HepG2 (cell line): ENCODE measurements around the gene GABRB1. TPM values are rescaled to one million over a fixed set of nuclear protein-coding genes. Genes with fewer than 3 reads are reported as not detected.

ENCODE experiments used
- ATAC-seq: fragments of 200-7000 bp; cut with Tn5 transposase; 3 replicates; pipeline ENCODE4 v1.9.1; 2020; ENCODE audit warnings: mild to moderate bottlenecking, moderate library complexity
- BruUV-seq: library from RNA; stranded (reverse); fragments of 400-500 nt; replicated peaks from 2 replicates; lab custom pipeline; 2021; lab: Mats Ljungman, UMichigan
- CTCF ChIA-PET: fragments of 300-600 bp; formaldehyde crosslinking; extraction: SDS; loops from one replicate; lab custom pipeline; 2021; ENCODE audit warnings: low total read pairs, inconsistent platforms, low intra/inter-chr PET ratio; lab: Yijun Ruan, JAX
- POLR2A ChIA-PET: fragments of 350-600 bp; sonication (Branson Sonifier 250); formaldehyde crosslinking; loops from one replicate; lab custom pipeline; 2020; ENCODE audit warnings: antibody characterized with exemption, inconsistent platforms; lab: Yijun Ruan, JAX
- DNase-seq: peaks from one replicate; pipeline ENCODE4 v3.0.0-alpha.2; 2015; ENCODE audit warnings: low spot score
- FAIRE-seq: peaks from 3 replicates; lab custom pipeline; 2011; peaks lifted over from hg19 to GRCh38; lab: Jason Lieb, UNC
- H2AFZ ChIP-seq: one replicate; pipeline ENCODE4 v1.6.1; 2011; ENCODE audit warnings: low read length, inconsistent platforms
- H3K27ac ChIP-seq: fragments of 300-600 bp; 3 replicates; pipeline ENCODE4 v1.8.0; 2011; ENCODE audit warnings: mixed run types, mild to moderate bottlenecking, mixed read lengths, low read length, inconsistent platforms; ENCODE audit not compliant: insufficient read depth; ENCODE audit errors: extremely low read length
- H3K27me3 ChIP-seq, 2 experiments: fragments of 200-600 bp in 1 of 2; 2 replicates in 1 of 2; 3 replicates in 1 of 2; pipeline versions ENCODE4 v1.6.0 to v1.8.0; 2011; ENCODE audit warnings: low read length in 2 of 2, mild to moderate bottlenecking in 2 of 2, moderate library complexity in 2 of 2, inconsistent platforms in 1 of 2; ENCODE audit not compliant: insufficient read depth in 2 of 2, control insufficient read depth in 1 of 2
- H3K36me3 ChIP-seq, 2 experiments: fragments of 200-600 bp in 1 of 2; replicated peaks in 1 of 2; 2 replicates in 1 of 2; 3 replicates in 1 of 2; pipeline versions ENCODE4 v1.5.1 to v1.8.0; 2011; ENCODE audit warnings: low read length in 2 of 2, inconsistent platforms in 1 of 2; ENCODE audit not compliant: insufficient read depth in 2 of 2, control insufficient read depth in 1 of 2
- H3K4me1 ChIP-seq: 2 replicates; pipeline ENCODE4 v1.5.1; 2012; ENCODE audit warnings: low read length, inconsistent platforms; ENCODE audit not compliant: insufficient read depth
- H3K4me2 ChIP-seq: 2 replicates; pipeline ENCODE4 v1.6.0; 2011; ENCODE audit warnings: low read depth, low read length, inconsistent platforms
- H3K4me3 ChIP-seq, 3 experiments: fragments of 200-600 bp in 1 of 3; sonication (generic), shearing (Covaris generic) in 1 of 3; replicated peaks in 1 of 3; 2 replicates each; pipeline ENCODE4 v1.5.1; 2011 to 2016; ENCODE audit warnings: low read length in 3 of 3, inconsistent platforms in 2 of 3, low read depth in 2 of 3, mild to moderate bottlenecking in 2 of 3, control low read depth in 1 of 3, mixed read lengths in 1 of 3; ENCODE audit not compliant: insufficient read depth in 1 of 3
- H3K79me2 ChIP-seq: one replicate; pipeline ENCODE4 v1.6.1; 2011; ENCODE audit warnings: low read length, inconsistent platforms; ENCODE audit not compliant: insufficient read depth
- H3K9ac ChIP-seq: 2 replicates; pipeline ENCODE4 v1.6.0; 2011; ENCODE audit warnings: mild to moderate bottlenecking, low read depth, low read length, inconsistent platforms; ENCODE audit not compliant: insufficient read depth
- H3K9me3 ChIP-seq: 2 replicates; pipeline ENCODE4 v1.5.1; 2012; ENCODE audit warnings: mild to moderate bottlenecking, low read length
- H4K20me1 ChIP-seq: 2 replicates; pipeline ENCODE4 v1.6.0; 2011; ENCODE audit warnings: inconsistent platforms, mild to moderate bottlenecking, low read length, moderate library complexity; ENCODE audit not compliant: insufficient read depth
- MATR3 ChIP-seq: sonication (generic); formaldehyde crosslinking; IDR thresholded peaks from 2 replicates; pipeline ENCODE4 v1.4.0; 2020; ENCODE audit warnings: missing genetic modification reagents
- PAXIP1 ChIP-seq: sonication (generic); formaldehyde crosslinking; conservative IDR thresholded peaks from 2 replicates; pipeline ENCODE4 v1.4.0; 2020; ENCODE audit warnings: mild to moderate bottlenecking, missing genetic modification reagents, moderate library complexity
- TFAP4 ChIP-seq: sonication (generic); IDR thresholded peaks from 2 replicates; pipeline ENCODE4 v1.6.1; 2016; ENCODE audit warnings: low read depth, borderline replicate concordance
- ZBTB7A ChIP-seq: sonication (generic); formaldehyde crosslinking; IDR thresholded peaks from 2 replicates; pipeline ENCODE4 v1.8.0; 2022; ENCODE audit warnings: mild to moderate bottlenecking, missing genetic modification reagents
- ZC3H13 ChIP-seq: sonication (generic); formaldehyde crosslinking; IDR thresholded peaks from 2 replicates; pipeline ENCODE4 v1.8.1; 2023; ENCODE audit warnings: mild to moderate bottlenecking, missing genetic modification reagents, moderate library complexity
- WGBS: methylation state at CpG from one replicate; pipeline ENCODE4 v1.1.6; 2017; ENCODE audit warnings: low lambda C conversion rate; 5-methylcytosine and 5-hydroxymethylcytosine counted together
- in situ Hi-C: cut with HindIII; loops from 2 replicates; pipeline ENCODE4 v1.10.0; 2017; ENCODE audit warnings: low pct_unique_long_range_greater_than_20kb; ENCODE audit not compliant: extremely low pct_ligation_motif_present
- intact Hi-C: fragments of 100-400 bp; cut with micrococcal nuclease; formaldehyde crosslinking; loops from one replicate; pipeline ENCODE4 v1.10.0; 2022; ENCODE audit not compliant: unreplicated experiment
- polyA plus RNA-seq, 8 experiments: library from polyadenylated mRNA; depleted of rRNA in 3 of 8; stranded (reverse) in 7 of 8; unstranded in 1 of 8; fragments of >200 nt; fragmentation: Illumina TruSeq in 4 of 8; extraction: Trizol in 4 of 8; gene quantifications; 2 replicates each; pipeline versions ENCODE4 v1.2.1 to v1.2.3, GENCODE V29; 2011 to 2016; ENCODE audit warnings: low read depth in 4 of 8, missing spikeins in 1 of 8, mixed read lengths in 1 of 8; ENCODE audit not compliant: insufficient read depth in 1 of 8
- total RNA-seq, 5 experiments: library from RNA; depleted of rRNA; stranded (reverse); fragments of >200 nt; fragmentation: Illumina TruSeq; extraction: Trizol; gene quantifications; 2 replicates each; pipeline ENCODE4 v1.2.3, GENCODE V29; 2016; ENCODE audit warnings: low read depth in 1 of 5

Gene GABRB1
- total and polyA plus RNA-seq, 2 of the 13 experiments (the other 11 are each of a cell fraction or from before 2014, with no cell fraction given) = not detected

GRCh38 chr4:47219586-47219985, 188.2 kb downstream of the GABRB1 start (continued):
- no peak for TF ChIP-seq TFAP4
- TF ChIP-seq MATR3 = no peak
- TF ChIP-seq ZC3H13 = no peak
- no peak for TF ChIP-seq ZBTB7A

GRCh38 chr4:47221721-47222120, 190.4 kb downstream of the GABRB1 start:
- Histone ChIP-seq H3K9me3 (no peaks in the 10 kb centered on the region), H3K9ac (no peak overlapping the region), H3K27me3 (no peaks in the 10 kb centered on the region), H3K79me2 (no peaks in the 10 kb centered on the region), H3K4me2 (no peak overlapping the region), H3K27ac (no peak overlapping the region), H3K36me3 (no peaks in the 10 kb centered on the region), H3K4me1 (no peaks in the 10 kb centered on the region), H4K20me1 (no peaks in the 10 kb centered on the region), H3K4me3 (no peak overlapping the region), H2AFZ (no peak overlapping the region)
- in situ Hi-C loops (no loop called here), intact Hi-C loops (no loop called here)
- ChIA-PET CTCF (no interaction called here), POLR2A (no interaction called here)
- WGBS = 2% methylated on average over 2 of the region's 2 CpGs
- ATAC-seq (no peak), FAIRE-seq (no peak), DNase-seq (no peak)
- no TSS peak for BruUV-seq
- TF ChIP-seq PAXIP1 (CRISPR knock-in tag) = no peak
